UCSD-AML1 (cell line): Measurements from ENCODE around the gene PSMB3.

Experiments
- DNase-seq: peaks from one replicate; lab custom pipeline; 2025; ENCODE audit not compliant: unreplicated experiment; lab: John Stamatoyannopoulos, UW

PSMB3 gene

GRCh38 chr17:38733282-38733981 is 19.1 kb upstream of the PSMB3 start:
- no peak for DNase-seq

GRCh38 chr17:38733982-38734973 is 18.3 kb upstream of the PSMB3 start:
- no peak for DNase-seq

GRCh38 chr17:38735161-38735997 is 17.2 kb upstream of the PSMB3 start:
- DNase-seq: peak; percentile 46

DNA sequence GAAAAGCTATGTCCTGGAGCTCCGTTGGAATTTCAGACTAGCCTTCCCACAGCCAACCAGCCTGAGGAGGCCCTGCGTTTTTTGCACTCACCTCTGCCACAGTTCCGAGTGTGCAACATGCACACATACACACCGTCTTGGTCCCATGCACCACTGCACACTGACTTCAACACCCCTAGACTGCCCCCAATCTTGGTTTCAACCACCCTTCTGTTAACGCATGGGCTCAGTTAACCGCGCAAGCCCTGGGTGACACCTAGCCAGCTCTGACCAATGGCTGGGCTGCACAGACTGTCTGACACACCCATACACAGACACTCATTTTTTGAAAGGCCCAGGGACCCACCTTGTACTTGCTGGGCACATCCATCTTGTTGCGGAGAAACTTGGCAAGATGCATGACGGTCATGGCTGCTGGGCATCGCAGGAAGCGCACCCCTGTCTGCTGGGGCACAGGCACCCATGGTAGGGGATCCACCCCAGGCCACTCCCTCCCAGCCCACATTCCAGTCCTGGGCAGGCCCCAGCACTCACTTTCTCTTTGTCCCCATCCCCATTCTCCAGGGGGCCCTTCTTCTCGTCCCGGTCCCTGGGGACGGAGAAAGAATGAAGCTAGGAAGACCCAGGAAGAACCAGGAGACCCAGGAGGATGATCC is 14.4 kb upstream of the PSMB3 start:
- DNase-seq: no peak

- DNase-seq: no peak
Observed at GRCh38 chr17:38738686-38739085, 13.9 kb upstream of the PSMB3 start.

DNA sequence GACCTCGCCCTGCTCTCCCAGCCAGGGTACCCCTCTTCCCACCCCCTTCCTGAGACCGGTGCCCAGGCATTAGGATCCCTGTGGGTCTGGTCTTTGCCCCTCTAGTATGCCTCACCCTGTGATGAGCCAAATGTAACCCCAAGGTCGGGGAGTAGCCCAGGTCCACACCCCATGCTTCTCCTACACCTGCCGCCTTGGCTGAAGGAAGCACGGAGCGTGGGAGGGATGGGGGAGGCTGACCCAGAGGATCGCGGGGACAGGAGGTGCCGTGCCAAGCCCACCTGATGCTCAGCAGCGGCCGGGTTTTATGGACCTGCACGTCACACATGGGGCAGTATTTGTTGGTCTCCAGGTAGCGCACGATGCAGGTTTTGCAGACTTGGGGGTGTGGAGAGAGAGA is 13.2 kb upstream of the PSMB3 start:
- DNase-seq: no peak

DNA sequence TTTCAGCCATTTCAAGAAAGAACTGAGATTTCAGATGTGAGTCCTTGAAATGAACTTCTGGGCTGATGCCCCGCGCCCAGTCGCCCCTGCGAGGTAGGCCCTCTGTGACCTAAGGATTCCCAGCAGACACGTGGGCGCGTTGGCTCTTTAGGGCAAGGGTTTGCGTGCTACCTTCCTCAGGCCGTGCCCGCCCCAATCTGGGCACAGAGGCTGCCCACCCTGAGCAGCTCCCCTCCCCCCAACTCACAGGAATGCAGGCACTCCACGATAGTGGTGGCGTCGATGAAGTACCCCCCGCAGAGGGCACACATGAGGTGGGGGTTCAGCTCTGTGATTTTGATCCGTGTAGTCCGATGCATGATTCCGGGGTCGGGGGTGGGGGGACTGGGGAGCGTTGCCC is 12.5 kb upstream of the PSMB3 start:
- DNase-seq: no peak

GRCh38 chr17:38740806-38741205 is 11.7 kb upstream of the PSMB3 start:
- no peak for DNase-seq

DNA sequence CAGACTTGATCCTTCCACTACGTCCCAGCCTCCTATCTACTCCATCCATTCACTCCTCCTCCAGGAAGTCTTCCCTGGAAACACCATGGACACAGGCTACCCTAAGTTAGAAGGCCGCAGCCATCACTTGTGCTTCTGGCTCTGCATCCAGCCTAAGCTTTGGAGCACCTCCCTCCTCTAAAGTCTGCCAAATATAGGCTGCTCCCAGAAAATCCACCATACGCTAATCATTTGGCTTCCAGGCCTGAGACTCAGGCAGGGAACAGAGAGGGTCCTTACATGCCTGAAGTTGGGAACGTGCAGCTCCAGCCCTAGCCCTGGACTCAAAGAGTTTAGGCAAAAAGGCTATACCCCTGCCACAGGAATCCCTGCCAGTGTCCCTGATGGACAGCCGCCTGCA is 11.1 kb upstream of the PSMB3 start:
- no peak for DNase-seq

DNA sequence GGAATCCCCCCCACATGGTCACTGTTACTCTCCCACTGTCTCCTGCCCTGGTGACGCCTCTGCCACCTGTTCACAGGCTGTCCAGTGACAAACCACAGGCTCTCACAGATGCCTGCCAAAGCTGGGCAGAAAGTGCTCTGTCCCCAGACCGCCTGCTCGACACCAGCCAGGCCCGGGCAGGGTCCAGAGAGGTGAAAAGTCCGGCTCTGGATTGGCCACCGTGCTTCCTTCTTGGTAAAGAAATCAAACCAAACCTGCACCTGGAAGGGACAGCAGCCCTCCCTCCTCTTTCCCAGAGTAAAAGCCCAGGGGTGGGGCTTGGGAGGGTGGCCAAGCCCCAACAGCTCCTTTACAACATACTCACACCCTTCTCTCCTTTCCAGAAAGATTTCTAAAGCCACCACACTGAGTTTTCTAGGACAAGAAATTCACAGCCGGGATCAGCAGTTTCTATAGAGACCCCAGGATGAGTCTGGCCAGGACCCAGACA is 10.6 kb upstream of the PSMB3 start:
- DNase-seq: no peak

DNA sequence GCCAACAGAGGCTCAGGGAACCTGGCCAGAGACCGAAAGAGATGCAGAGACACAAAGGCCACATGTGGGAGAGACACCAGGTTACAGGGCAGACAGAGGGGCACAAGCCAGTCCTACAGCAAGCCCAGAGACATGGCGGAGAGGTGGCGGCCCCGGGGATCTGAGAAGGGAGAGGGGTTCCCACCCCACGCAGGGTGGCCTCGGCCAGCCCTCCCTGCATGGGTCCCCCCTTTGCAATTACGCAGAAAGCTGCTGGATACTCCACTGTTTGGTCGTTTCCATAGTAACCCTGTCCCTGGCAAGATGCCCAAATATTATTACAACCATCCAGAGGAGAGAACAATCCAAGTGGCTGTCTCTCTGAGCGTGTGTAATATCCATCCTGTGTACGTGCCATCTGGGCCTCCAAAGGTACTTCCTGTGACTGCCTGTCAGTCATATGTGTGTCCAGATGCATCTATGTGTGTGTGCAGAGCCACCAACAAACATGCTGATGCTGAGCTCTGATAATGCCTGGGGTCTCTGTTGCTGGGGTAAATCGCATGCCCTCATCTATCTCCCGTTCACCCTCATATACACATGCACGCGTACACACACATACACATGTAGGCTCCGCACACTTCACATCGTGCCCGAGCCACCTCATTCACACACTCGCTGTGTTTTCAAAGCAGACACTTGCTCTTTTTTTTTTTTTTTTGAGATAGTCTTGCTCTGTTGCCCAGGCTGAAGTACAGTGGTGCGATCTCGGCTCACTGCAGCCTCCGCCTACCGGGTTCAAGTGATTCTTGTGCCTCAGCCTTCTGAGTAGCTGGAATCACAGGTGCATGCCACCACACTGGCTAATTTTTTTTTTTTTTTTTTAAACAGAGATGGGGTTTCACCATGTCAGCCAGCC is 9.9 kb upstream of the PSMB3 start:
- DNase-seq: no peak

- DNase-seq: no peak
Observed at GRCh38 chr17:38743556-38744171, 8.9 kb upstream of the PSMB3 start.

DNA sequence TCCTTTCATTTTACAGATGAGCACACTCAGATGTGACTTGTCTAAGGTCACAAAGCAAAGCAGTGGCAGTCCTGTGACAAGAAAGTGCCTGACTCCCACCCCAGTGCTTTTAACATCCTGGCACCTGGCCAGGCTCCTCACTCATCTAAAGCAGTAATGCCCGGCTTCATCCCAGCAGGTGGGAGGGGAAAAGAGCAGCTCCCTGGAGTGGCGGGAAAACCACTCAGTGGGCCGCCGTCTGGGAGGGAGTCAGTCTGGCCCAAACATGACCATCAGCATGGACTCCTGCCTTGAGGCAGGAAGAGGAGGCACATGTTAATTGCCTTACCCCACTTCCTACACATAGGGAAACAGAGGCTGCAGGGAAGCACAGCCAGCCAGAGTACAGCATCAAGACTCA is 7.0 kb upstream of the PSMB3 start:
- no peak for DNase-seq

DNA sequence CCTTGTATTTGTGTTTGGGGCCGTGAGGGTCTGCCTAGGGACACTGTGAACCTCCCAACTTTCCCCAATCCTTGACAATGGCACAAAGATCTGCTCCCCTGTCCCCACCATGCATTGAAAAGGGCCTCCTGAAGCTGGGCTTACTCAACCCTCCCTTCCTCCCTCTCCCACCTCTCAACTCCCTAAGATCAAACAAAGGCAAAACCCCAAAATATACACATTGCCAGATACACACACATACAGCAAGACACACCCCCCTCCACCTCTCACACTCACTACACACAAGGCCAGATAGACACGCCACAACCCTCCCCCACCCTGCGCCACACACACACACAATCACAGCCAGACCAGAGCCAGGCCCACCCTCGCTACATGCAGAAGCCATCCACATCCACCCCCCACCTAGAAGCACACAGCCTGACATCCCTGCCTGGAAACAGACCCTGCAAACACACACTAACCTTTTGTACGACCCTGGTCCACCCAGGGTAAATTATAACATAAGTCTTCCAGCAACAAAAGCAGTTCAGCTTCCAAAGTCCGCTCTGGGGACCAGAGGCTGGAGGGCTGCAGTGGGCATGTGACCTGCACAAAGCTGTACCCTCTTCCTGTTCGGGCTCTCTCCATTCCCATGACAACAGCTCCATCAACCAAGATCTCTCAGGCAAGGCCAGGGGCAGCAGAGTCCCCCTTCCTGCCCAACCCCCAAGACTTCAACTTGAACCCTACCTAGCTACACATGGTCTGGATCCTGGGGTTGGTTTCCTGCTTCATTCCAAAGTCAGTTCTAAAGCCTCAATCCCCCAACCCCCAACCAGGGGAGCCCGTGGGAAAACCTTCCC is 6.3 kb upstream of the PSMB3 start:
- no peak for DNase-seq

DNA sequence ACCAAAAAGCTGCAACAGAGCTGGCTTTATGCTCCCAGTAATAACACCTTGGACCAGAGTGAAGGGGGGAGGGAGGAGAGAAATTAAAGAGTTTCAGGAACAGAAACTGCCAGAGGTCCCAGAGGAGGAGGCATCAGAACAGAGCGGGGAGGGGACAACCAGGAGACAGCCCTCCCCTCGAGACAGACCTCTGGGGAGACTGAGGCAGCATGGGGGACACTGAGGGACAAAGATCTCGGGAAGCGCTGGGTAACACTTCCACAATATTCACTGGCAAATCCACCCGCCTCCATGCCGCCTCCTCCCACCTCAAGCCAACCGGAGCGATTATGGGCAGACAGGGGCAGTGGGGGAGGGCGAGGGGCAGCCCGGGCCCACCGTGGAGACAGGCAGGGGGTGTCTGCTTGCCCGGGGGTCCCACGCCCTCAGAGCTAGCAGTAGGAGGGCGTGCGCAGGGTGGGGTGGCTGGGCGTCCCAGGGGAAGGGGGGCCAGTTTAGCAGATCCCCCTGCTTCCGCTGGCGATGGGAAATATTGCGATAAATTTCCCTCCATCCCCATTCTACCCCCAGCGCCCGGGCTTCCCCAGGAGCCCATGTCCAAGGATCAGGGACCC is 5.6 kb upstream of the PSMB3 start:
- no peak for DNase-seq

DNA sequence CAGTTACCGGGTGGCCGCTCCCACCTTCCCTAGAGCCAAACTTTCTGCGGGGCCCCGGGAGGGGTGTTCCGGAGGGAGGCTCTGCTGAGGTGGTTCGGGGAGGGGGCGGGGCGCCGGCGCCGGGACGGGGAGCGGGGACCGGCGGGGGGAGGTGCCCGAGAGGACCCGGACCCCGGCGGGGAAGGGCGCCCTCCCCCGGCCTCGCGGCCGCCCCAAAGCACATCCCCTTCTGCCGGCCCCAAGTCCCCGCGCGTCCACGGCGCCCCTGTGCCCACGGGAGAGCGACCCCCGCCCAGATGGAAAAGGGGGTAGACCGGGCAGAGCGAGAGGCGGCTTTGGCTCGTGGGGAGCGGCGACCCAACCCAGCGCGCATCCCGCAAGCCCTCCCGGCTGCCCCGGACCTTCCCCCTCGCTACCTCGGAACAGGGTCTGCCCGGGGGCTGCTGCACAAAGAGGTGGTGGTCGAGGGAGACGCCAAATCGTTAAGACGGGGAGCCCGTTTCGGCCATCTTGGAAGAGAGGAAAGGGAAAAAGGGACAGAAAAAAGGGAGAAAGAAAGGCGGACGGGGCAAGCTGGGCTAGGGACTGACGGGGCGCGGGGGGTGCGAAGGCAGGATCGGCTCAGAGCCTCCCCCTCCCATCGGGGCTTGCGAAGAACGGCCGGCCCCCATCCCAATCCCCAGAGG is 4.9 kb upstream of the PSMB3 start:
- DNase-seq: peak; percentile 57

DNA sequence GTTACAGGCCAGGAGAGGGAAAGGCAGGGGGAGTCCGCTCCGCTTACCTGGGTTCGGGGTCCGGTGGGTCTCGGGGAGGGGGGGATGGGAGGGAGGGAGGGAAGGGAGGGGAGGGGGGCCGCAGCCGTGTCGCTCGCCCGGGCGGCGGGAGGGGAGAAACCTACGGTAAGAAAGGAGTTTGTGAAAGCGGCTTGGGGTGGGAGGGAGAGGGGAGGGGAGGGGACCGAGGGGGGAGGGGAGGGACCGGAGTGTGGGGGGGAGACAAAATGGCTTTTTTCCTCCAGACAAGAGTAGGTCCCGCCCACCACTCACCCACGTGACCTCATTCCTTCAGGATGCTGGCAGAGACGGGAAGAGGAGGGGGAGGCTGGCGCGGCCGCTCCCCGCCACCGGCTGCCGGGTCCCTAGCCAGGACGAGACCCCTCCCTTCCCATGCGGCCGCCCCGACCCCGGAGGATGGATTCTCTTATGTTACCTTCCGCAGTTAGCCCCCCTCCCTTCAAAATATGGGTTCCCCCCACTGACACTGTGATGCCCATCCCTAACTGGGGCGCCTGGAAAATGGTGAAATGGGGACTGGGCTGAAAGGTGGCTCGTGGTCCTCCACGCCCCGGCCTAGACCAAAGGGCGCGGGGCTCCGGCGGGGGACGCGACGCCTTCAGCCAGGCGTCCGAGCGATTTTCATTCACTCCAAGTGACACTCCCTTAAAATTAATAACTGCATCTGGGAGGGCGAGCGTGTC is 4.2 kb upstream of the PSMB3 start, which contains the start of gene PCGF2:
PCGF2 (minus strand) TSS at position 188 of the 743 bp plus-strand sequence. CDS start 7,934 bp downstream, outside the sequence.
- DNase-seq: peak; percentile 79
